NCI-H187 treated with DMSO at 0.1 percent for 48 hours (cell line): ENCODE results near the gene MMP15.
"Not testable (repeated sequence)": the region's sequence is repeated elsewhere in the genome, so short reads cannot be mapped to it uniquely, and the experiment has no call there.

Experiments
- DNase-seq: peaks from one replicate; lab custom pipeline; 2025; lab: John Stamatoyannopoulos, UW

Gene MMP15

GRCh38 chr16:58049232-58050185, 24.0 kb downstream of the MMP15 start:
- DNase-seq: no peak

GRCh38 chr16:58051296-58051695, 25.7 kb downstream of the MMP15 start:
- DNase-seq: no peak

GRCh38 chr16:58051821-58052603, 26.5 kb downstream of the MMP15 start:
- DNase-seq: no peak

- no peak for DNase-seq
Measured at GRCh38 chr16:58053682-58054005, 28.1 kb downstream of the MMP15 start.

GRCh38 chr16:58054289-58054688, 28.7 kb downstream of the MMP15 start:
- no peak for DNase-seq

GRCh38 chr16:58056580-58056979, 31.0 kb downstream of the MMP15 start:
- DNase-seq: no peak

- no peak for DNase-seq
Measured at GRCh38 chr16:58057121-58057520, 31.6 kb downstream of the MMP15 start.

GRCh38 chr16:58057784-58058183, 32.2 kb downstream of the MMP15 start:
- DNase-seq: no peak

- DNase-seq: no peak
Measured at GRCh38 chr16:58062821-58063220, 37.3 kb downstream of the MMP15 start.

GRCh38 chr16:58063377-58064076, 38.0 kb downstream of the MMP15 start:
- DNase-seq: no peak

- DNase-seq: no peak
Measured at GRCh38 chr16:58070585-58070984, 45.0 kb downstream of the MMP15 start.

- DNase-seq: not testable (repeated sequence)
Measured at GRCh38 chr16:58072134-58072533, 46.6 kb downstream of the MMP15 start.

GRCh38 chr16:58073086-58073485, 47.5 kb downstream of the MMP15 start:
- not testable (repeated sequence) for DNase-seq

GRCh38 chr16:58074657-58075056, 49.1 kb downstream of the MMP15 start:
- DNase-seq: no peak

- no peak for DNase-seq
Measured at GRCh38 chr16:58076514-58076913, 51.0 kb downstream of the MMP15 start.

- DNase-seq: no peak
Measured at GRCh38 chr16:58077796-58078195, 52.2 kb downstream of the MMP15 start.

GRCh38 chr16:58080657-58081056, 55.1 kb downstream of the MMP15 start:
- not testable (repeated sequence) for DNase-seq

- no peak for DNase-seq
Measured at GRCh38 chr16:58082381-58082780, 56.8 kb downstream of the MMP15 start.

GRCh38 chr16:58084635-58085034, 59.1 kb downstream of the MMP15 start:
- DNase-seq: no peak

GRCh38 chr16:58085171-58085570, 59.6 kb downstream of the MMP15 start:
- DNase-seq: no peak

- no peak for DNase-seq
Measured at GRCh38 chr16:58085584-58086251, 60.2 kb downstream of the MMP15 start.
